ENCODE data around the gene SF3B3. TPM values are rescaled to one million over a fixed set of nuclear protein-coding genes. Genes with fewer than 3 reads are reported as not detected.

The SF3B3 gene
- total and polyA plus RNA-seq, 2 donors (not counting 3 experiments of a cell fraction or from before 2014, with no cell fraction given) = 167 to 324 TPM

- dilution Hi-C loops (cut with MboI; ENCODE audit: extremely low pct_ligation_motif_present, low sequenced_read_pairs) = loop anchor here (25.0 kb wide), 1 partner anchor 136 kb away; no protein-coding TSS in a partner anchor
- TF ChIP-seq POLR2A (IDR thresholded peaks at IDR 0.05; ENCODE audit: low read depth, low read length) (no peak), GATA2 (IDR thresholded peaks at IDR 0.05; ENCODE audit: insufficient read depth, insufficient read length, low read depth, low read length) (no peak), FOS (IDR thresholded peaks at IDR 0.05; ENCODE audit: borderline replicate concordance, insufficient read depth, low read length) (no peak), JUN (IDR thresholded peaks at IDR 0.05; ENCODE audit: borderline replicate concordance, insufficient read depth, insufficient read length, low read depth) (no peak), MYC (IDR thresholded peaks at IDR 0.05; ENCODE audit: low read depth, low read length) (no peak), EZH2 (IDR thresholded peaks at IDR 0.05; ENCODE audit: borderline replicate concordance, low read depth, low read length, severe bottlenecking) (no peak), POLR2AphosphoS5 (IDR thresholded peaks at IDR 0.05; ENCODE audit: insufficient read depth, low read depth, low read length) (no peak)
- TF ChIP-seq, protein P1, sequence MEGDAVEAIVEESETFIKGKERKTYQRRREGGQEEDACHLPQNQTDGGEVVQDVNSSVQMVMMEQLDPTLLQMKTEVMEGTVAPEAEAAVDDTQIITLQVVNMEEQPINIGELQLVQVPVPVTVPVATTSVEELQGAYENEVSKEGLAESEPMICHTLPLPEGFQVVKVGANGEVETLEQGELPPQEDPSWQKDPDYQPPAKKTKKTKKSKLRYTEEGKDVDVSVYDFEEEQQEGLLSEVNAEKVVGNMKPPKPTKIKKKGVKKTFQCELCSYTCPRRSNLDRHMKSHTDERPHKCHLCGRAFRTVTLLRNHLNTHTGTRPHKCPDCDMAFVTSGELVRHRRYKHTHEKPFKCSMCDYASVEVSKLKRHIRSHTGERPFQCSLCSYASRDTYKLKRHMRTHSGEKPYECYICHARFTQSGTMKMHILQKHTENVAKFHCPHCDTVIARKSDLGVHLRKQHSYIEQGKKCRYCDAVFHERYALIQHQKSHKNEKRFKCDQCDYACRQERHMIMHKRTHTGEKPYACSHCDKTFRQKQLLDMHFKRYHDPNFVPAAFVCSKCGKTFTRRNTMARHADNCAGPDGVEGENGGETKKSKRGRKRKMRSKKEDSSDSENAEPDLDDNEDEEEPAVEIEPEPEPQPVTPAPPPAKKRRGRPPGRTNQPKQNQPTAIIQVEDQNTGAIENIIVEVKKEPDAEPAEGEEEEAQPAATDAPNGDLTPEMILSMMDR (IDR thresholded peaks at IDR 0.05; ENCODE audit: extremely low read depth in 1 of 2, insufficient read depth in 1 of 2, low read depth in 1 of 2, low read length in 2 of 2) = no peak
- TF ChIP-seq, protein P2, sequence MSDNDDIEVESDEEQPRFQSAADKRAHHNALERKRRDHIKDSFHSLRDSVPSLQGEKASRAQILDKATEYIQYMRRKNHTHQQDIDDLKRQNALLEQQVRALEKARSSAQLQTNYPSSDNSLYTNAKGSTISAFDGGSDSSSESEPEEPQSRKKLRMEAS (IDR thresholded peaks at IDR 0.05; ENCODE audit: insufficient read depth, insufficient read length) = no peak
- no peak for FAIRE-seq
- ChIA-PET CTCF (no interaction called here), POLR2A (no interaction called here)
- Histone ChIP-seq H3K9me1 (replicated peaks; ENCODE audit: control insufficient read depth, extremely low read depth, insufficient read depth, low read length) (no peaks in the 10 kb centered on the region), H2AFZ (ENCODE audit: low read depth, low read length) (no peak overlapping the region), H3K4me2 (ENCODE audit: insufficient read depth, low read length) (peak overlapping the region; percentile 84), H3K9ac (replicated peaks; ENCODE audit: extremely low read depth, insufficient read depth, low read length) (no peak overlapping the region), H4K20me1 (replicated peaks; ENCODE audit: control insufficient read depth, extremely low read depth, insufficient read depth, low read length) (peaks cover 8% of the 10 kb centered on the region), H3K36me3 (ENCODE audit: control insufficient read depth in 2 of 2, extremely low read depth in 1 of 2, insufficient read depth in 2 of 2, low read length in 2 of 2) (peaks cover 12 to 17% of the 10 kb centered on the region in 2 experiments), H3K27me3 (ENCODE audit: control insufficient read depth in 2 of 2, insufficient read depth in 2 of 2, low read length in 2 of 2) (no peaks in the 10 kb centered on the region), H3K79me2 (ENCODE audit: control insufficient read depth, insufficient read depth, low read length) (peaks cover 88% of the 10 kb centered on the region), H3K4me1 (ENCODE audit: control insufficient read depth, extremely low read depth, insufficient read depth, low read length) (peaks cover 36% of the 10 kb centered on the region), H3K4me3 (replicated peaks in 1 of 3; ENCODE audit: insufficient read depth in 1 of 3, low read depth in 1 of 3, low read length in 3 of 3) (peak overlapping the region in 1 of 3 experiments; percentile 37), H3K9me3 (replicated peaks; ENCODE audit: control insufficient read depth, insufficient read depth, low read length) (no peaks in the 10 kb centered on the region), H3K27ac (ENCODE audit: insufficient read depth, low read depth, low read length) (no peak overlapping the region)
- intact Hi-C loops (cut with micrococcal nuclease) = loop anchor here (5.0 kb wide), 1 partner anchor 46 kb away; no protein-coding TSS in a partner anchor
- BruUV-seq (replicated peaks) = no TSS peak
- DNase-seq (ENCODE audit: low read depth, low spot score) = no peak
Observed at GRCh38 chr16:70526403-70526802, 2.8 kb downstream of the SF3B3 start.

Data from endothelial cell of umbilical vein (primary cell).